ENCODE measurements around the gene ARL5B.

Gene ARL5B

GRCh38 chr10:18675086-18675801 lies 16.0 kb downstream of the ARL5B start:
- TF ChIP-seq ZFP30 (CRISPR knock-in tag; IDR thresholded peaks at IDR 0.05) (no peak), ARNTL (CRISPR knock-in tag; IDR thresholded peaks at IDR 0.05; ENCODE audit: borderline replicate concordance, low read depth) (no peak)
- no peak for ATAC-seq

DNA sequence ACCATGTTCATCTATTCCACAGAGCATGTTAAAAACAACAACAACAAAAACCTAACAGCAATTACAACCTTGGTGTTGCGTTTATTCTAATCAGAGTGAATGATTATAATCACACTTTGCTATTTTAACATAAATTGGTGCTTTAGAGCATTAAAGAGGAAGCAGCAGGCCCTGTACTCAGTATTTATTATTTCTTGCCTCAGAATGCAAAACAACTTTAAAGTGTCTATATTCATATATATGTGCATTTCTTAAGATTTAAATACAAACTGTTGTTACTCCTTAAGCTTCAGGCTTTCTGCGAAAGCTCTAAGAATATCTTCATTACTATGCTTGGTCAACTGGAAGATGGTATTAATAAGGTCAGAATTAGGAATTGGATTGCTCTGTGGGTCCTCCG lies 21.5 kb downstream of the ARL5B start:
- no peak for ATAC-seq
- TF ChIP-seq ZNF565 (CRISPR knock-in tag; conservative IDR thresholded peaks at IDR 0.05; ENCODE audit: low read depth): no peak
- no peak for TF ChIP-seq TOX (CRISPR knock-in tag; IDR thresholded peaks at IDR 0.05; ENCODE audit: borderline replicate concordance)
- TF ChIP-seq POU6F1 (CRISPR knock-in tag; IDR thresholded peaks at IDR 0.05; ENCODE audit: borderline replicate concordance, low read depth): no peak
- TF ChIP-seq TCF4 (CRISPR knock-in tag; IDR thresholded peaks at IDR 0.05; ENCODE audit: borderline replicate concordance): no peak

- no peak for ATAC-seq
- no peak for TF ChIP-seq OSR1 (CRISPR knock-in tag; IDR thresholded peaks at IDR 0.05)
- no peak for TF ChIP-seq RARB (CRISPR knock-in tag; IDR thresholded peaks at IDR 0.05)
- TF ChIP-seq ZC3H10 (CRISPR knock-in tag; IDR thresholded peaks at IDR 0.05): no peak
- no peak for TF ChIP-seq ZFP30 (CRISPR knock-in tag; IDR thresholded peaks at IDR 0.05)
- no peak for TF ChIP-seq ZNF8 (CRISPR knock-in tag; IDR thresholded peaks at IDR 0.05)
- peak; percentile 40 for TF ChIP-seq ISL1 (CRISPR knock-in tag; IDR thresholded peaks at IDR 0.05)
- TF ChIP-seq TSHZ2 (CRISPR knock-in tag; IDR thresholded peaks at IDR 0.05): no peak
- TF ChIP-seq ZFP3 (CRISPR knock-in tag; IDR thresholded peaks at IDR 0.05): no peak
Measured at GRCh38 chr10:18681366-18681765, 22.1 kb downstream of the ARL5B start.

DNA sequence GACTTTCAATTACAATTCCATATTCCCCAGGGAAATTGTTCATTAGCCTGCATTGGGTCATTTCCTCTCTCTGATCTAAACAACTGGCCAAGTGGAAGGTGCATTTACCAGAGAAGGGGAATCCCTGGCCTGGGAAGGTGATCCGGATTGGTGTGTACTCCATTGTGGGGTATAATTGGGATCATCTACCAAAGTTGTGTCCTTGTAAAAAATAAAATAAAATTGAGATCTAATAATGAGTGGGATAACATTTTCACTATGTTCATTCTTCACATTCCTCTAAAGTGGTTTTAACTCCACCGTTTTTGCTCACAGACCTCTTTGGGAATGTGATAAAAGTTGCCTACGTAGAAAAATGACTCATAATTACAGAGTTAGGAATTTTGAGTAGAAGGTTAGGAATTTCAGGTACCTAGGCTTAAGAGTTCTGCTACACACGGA lies 22.8 kb downstream of the ARL5B start:
- peak; percentile 59 for ATAC-seq
- TF ChIP-seq, protein P1, sequence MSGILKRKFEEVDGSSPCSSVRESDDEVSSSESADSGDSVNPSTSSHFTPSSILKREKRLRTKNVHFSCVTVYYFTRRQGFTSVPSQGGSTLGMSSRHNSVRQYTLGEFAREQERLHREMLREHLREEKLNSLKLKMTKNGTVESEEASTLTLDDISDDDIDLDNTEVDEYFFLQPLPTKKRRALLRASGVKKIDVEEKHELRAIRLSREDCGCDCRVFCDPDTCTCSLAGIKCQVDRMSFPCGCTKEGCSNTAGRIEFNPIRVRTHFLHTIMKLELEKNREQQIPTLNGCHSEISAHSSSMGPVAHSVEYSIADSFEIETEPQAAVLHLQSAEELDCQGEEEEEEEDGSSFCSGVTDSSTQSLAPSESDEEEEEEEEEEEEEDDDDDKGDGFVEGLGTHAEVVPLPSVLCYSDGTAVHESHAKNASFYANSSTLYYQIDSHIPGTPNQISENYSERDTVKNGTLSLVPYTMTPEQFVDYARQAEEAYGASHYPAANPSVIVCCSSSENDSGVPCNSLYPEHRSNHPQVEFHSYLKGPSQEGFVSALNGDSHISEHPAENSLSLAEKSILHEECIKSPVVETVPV (CRISPR knock-in tag; IDR thresholded peaks at IDR 0.05): no peak
- TF ChIP-seq OSR1 (CRISPR knock-in tag; IDR thresholded peaks at IDR 0.05) (no peak), TOX (CRISPR knock-in tag; IDR thresholded peaks at IDR 0.05; ENCODE audit: borderline replicate concordance) (no peak), CSDC2 (CRISPR knock-in tag; IDR thresholded peaks at IDR 0.05) (no peak), ZFP3 (CRISPR knock-in tag; IDR thresholded peaks at IDR 0.05) (no peak), ISL1 (CRISPR knock-in tag; IDR thresholded peaks at IDR 0.05) (peak; percentile 79), ESRRG (CRISPR knock-in tag; IDR thresholded peaks at IDR 0.05) (no peak)

DNA sequence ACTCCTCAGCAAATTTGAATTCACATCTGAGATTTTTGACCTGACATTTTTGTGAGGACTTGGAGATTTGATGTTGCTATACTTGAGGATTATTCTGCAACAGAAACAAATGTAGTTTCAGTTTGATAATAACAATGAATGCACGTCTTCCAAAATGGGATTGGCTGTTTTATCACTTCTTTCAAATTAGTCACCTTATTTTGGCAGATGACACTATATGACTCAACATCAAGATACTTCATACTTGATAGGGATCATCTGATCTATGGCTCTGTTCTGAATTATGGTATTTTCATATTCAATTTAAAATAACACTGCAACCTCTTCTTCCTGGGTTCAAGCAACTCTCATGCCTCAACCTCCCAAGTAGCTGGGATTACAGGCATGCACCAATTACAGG lies 24.2 kb downstream of the ARL5B start:
- TF ChIP-seq ARNTL (CRISPR knock-in tag; IDR thresholded peaks at IDR 0.05; ENCODE audit: borderline replicate concordance, low read depth): no peak
- TF ChIP-seq ISL1 (CRISPR knock-in tag; IDR thresholded peaks at IDR 0.05): peak; percentile 50; the same call in 1 of the 2 replicates
- TF ChIP-seq TOX (CRISPR knock-in tag; IDR thresholded peaks at IDR 0.05; ENCODE audit: borderline replicate concordance): 0 out of 2 replicates have a peak, but pooled peaks have one; percentile 10
- TF ChIP-seq OSR1 (CRISPR knock-in tag; IDR thresholded peaks at IDR 0.05): no peak
- TF ChIP-seq SNAI2 (CRISPR knock-in tag; IDR thresholded peaks at IDR 0.05): no peak
- ATAC-seq: peak; percentile 66

GRCh38 chr10:18684416-18684815 lies 25.2 kb downstream of the ARL5B start:
- TF ChIP-seq POU6F1 (CRISPR knock-in tag; IDR thresholded peaks at IDR 0.05; ENCODE audit: borderline replicate concordance, low read depth): no peak
- TF ChIP-seq GLIS3 (CRISPR knock-in tag; IDR thresholded peaks at IDR 0.05): no peak
- no peak for TF ChIP-seq ARNTL (CRISPR knock-in tag; IDR thresholded peaks at IDR 0.05; ENCODE audit: borderline replicate concordance, low read depth)
- no peak for TF ChIP-seq ESRRG (CRISPR knock-in tag; IDR thresholded peaks at IDR 0.05)
- no peak for TF ChIP-seq ZC3H10 (CRISPR knock-in tag; IDR thresholded peaks at IDR 0.05)
- no peak for ATAC-seq

Data from SK-N-SH treated with all-trans-retinoic acid at 6 μM for 48 hours (cell line).